Measurements from ENCODE around the gene TMEM9. TPM values are rescaled to one million over a fixed set of nuclear protein-coding genes. Genes with fewer than 3 reads are reported as not detected.

TMEM9 gene
- total RNA-seq, 1 experiment from 2014 or later: 435 TPM

- Histone ChIP-seq H4K20me1 (ENCODE audit: low read length) (no peaks in the 10 kb centered on the region), H3K4me3 (ENCODE audit: low read length) (no peak overlapping the region), H3K4me2 (ENCODE audit: low read length) (no peak overlapping the region), H3K27me3 (ENCODE audit: low read length) (peaks cover 7% of the 10 kb centered on the region; the same call in 1 of the 2 replicates), H3K4me1 (ENCODE audit: insufficient read depth, low read length) (peaks cover 11% of the 10 kb centered on the region; the same call in 1 of the 2 replicates), H3K9me3 (ENCODE audit: low read length) (no peaks in the 10 kb centered on the region), H2AFZ (ENCODE audit: low read length) (no peak overlapping the region), H3F3A (ENCODE audit: low read length, unreplicated experiment) (no peaks in the 10 kb centered on the region), H3K79me2 (ENCODE audit: low read length) (no peaks in the 10 kb centered on the region), H3K36me3 (ENCODE audit: low read depth, low read length) (no peaks in the 10 kb centered on the region), H3K9me2 (replicated peaks; ENCODE audit: low read length) (no peaks in the 10 kb centered on the region), H3K9ac (ENCODE audit: low read length) (no peak overlapping the region), H3K27ac (ENCODE audit: low read length) (no peak overlapping the region)
- ChIA-PET POLR2A (ENCODE audit: unreplicated experiment) (no interaction called here), CTCF (interaction anchor here (0.6 kb wide), 1 partner anchor 17 kb away, joined by 7 read pairs; no protein-coding TSS in a partner anchor)
- ATAC-seq (peak; percentile 13), DNase-seq (no peak)
- no TSS peak for BruUV-seq (replicated peaks)
- intact Hi-C loops (cut with micrococcal nuclease): no loop called here
- TF ChIP-seq EZH2 (IDR thresholded peaks at IDR 0.05; ENCODE audit: low read length, unreplicated experiment): no peak
- TF ChIP-seq EZH2phosphoT487 (IDR thresholded peaks at IDR 0.05; ENCODE audit: borderline replicate concordance, low read length): no peak
- no peak for TF ChIP-seq CTCF (conservative IDR thresholded peaks at IDR 0.05; ENCODE audit: low read depth, low read length)
These were observed 28.9 kb upstream of the TMEM9 start for GRCh38 chr1:201183209-201183608.

GRCh38 chr1:201181726-201182125 is 27.5 kb upstream of the TMEM9 start:
- Histone ChIP-seq H2AFZ (ENCODE audit: low read length) (no peak overlapping the region), H3K27me3 (ENCODE audit: low read length) (peaks cover 7% of the 10 kb centered on the region; the same call in 1 of the 2 replicates), H3K79me2 (ENCODE audit: low read length) (no peaks in the 10 kb centered on the region), H3K27ac (ENCODE audit: low read length) (no peak overlapping the region), H3K9ac (ENCODE audit: low read length) (no peak overlapping the region), H3K9me2 (replicated peaks; ENCODE audit: low read length) (no peaks in the 10 kb centered on the region), H3K4me2 (ENCODE audit: low read length) (no peak overlapping the region), H3K4me3 (ENCODE audit: low read length) (no peak overlapping the region), H3F3A (ENCODE audit: low read length, unreplicated experiment) (no peaks in the 10 kb centered on the region), H4K20me1 (ENCODE audit: low read length) (no peaks in the 10 kb centered on the region), H3K36me3 (ENCODE audit: low read depth, low read length) (no peaks in the 10 kb centered on the region), H3K9me3 (ENCODE audit: low read length) (no peaks in the 10 kb centered on the region), H3K4me1 (ENCODE audit: insufficient read depth, low read length) (peaks cover 20% of the 10 kb centered on the region)
- ChIA-PET POLR2A (ENCODE audit: unreplicated experiment) (no interaction called here), CTCF (interaction anchor here (0.6 kb wide), 1 partner anchor 11 kb away, joined by 10 read pairs; no protein-coding TSS in a partner anchor)
- BruUV-seq (replicated peaks): no TSS peak
- TF ChIP-seq EZH2phosphoT487 (IDR thresholded peaks at IDR 0.05; ENCODE audit: borderline replicate concordance, low read length) (no peak), CTCF (conservative IDR thresholded peaks at IDR 0.05; ENCODE audit: low read depth, low read length) (no peak), EZH2 (IDR thresholded peaks at IDR 0.05; ENCODE audit: low read length, unreplicated experiment) (no peak)
- DNase-seq (no peak), ATAC-seq (no peak)
- intact Hi-C loops (cut with micrococcal nuclease): no loop called here

GRCh38 chr1:201181323-201181722 is 27.0 kb upstream of the TMEM9 start:
- Histone ChIP-seq H2AFZ (ENCODE audit: low read length) (no peak overlapping the region), H4K20me1 (ENCODE audit: low read length) (no peaks in the 10 kb centered on the region), H3K9me3 (ENCODE audit: low read length) (no peaks in the 10 kb centered on the region), H3K27me3 (ENCODE audit: low read length) (peaks cover 7% of the 10 kb centered on the region; the same call in 1 of the 2 replicates), H3K4me1 (ENCODE audit: insufficient read depth, low read length) (peaks cover 24% of the 10 kb centered on the region), H3K4me2 (ENCODE audit: low read length) (no peak overlapping the region), H3K9me2 (replicated peaks; ENCODE audit: low read length) (no peaks in the 10 kb centered on the region), H3K27ac (ENCODE audit: low read length) (no peak overlapping the region), H3F3A (ENCODE audit: low read length, unreplicated experiment) (no peaks in the 10 kb centered on the region), H3K79me2 (ENCODE audit: low read length) (no peaks in the 10 kb centered on the region), H3K4me3 (ENCODE audit: low read length) (no peak overlapping the region), H3K9ac (ENCODE audit: low read length) (no peak overlapping the region), H3K36me3 (ENCODE audit: low read depth, low read length) (no peaks in the 10 kb centered on the region)
- ATAC-seq (no peak), DNase-seq (no peak)
- no TSS peak for BruUV-seq (replicated peaks)
- intact Hi-C loops (cut with micrococcal nuclease): no loop called here
- ChIA-PET CTCF (no interaction called here), POLR2A (ENCODE audit: unreplicated experiment) (no interaction called here)
- TF ChIP-seq EZH2 (IDR thresholded peaks at IDR 0.05; ENCODE audit: low read length, unreplicated experiment) (no peak), CTCF (conservative IDR thresholded peaks at IDR 0.05; ENCODE audit: low read depth, low read length) (no peak), EZH2phosphoT487 (IDR thresholded peaks at IDR 0.05; ENCODE audit: borderline replicate concordance, low read length) (no peak)
